HCT116 (cell line): ENCODE results near the gene TRNAU1AP.
"Not testable (repeated sequence)": the region's sequence is repeated elsewhere in the genome, so short reads cannot be mapped to it uniquely, and the experiment has no call there.

ENCODE experiments used
- ELF1 ChIP-seq: IDR thresholded peaks from 2 replicates; pipeline ENCODE4 v1.6.1; 2012; ENCODE audit warnings: low read depth, borderline replicate concordance
- EZH2 ChIP-seq: fragments of 200-600 bp; sonication (generic); IDR thresholded peaks from 2 replicates; pipeline ENCODE4 v1.6.1; 2017; ENCODE audit warnings: antibody characterized with exemption, mixed run types
- EZH2phosphoT487 ChIP-seq: fragments of 200-600 bp; IDR thresholded peaks from 2 replicates; pipeline ENCODE4 v1.6.1; 2018; ENCODE audit warnings: antibody characterized with exemption, borderline replicate concordance
- POLR2A ChIP-seq: IDR thresholded peaks from 2 replicates; pipeline ENCODE4 v1.7.0; 2011; ENCODE audit warnings: borderline replicate concordance; ENCODE audit not compliant: insufficient read depth, insufficient read length; ENCODE audit errors: extremely low read depth
- TF ChIP-seq, protein P1 (sequence below), 3 experiments: fragments of 200-600 bp in 1 of 3; sonication (generic) in 1 of 3; IDR thresholded peaks in 2 of 3; conservative IDR thresholded peaks in 1 of 3; 2 replicates each; pipeline ENCODE4 v1.5.1; 2012 to 2017; ENCODE audit warnings: low read depth in 2 of 3, low read length in 2 of 3, antibody characterized with exemption in 1 of 3, borderline replicate concordance in 1 of 3, control low read depth in 1 of 3, mild to moderate bottlenecking in 1 of 3, mixed read lengths in 1 of 3, mixed run types in 1 of 3, moderate library complexity in 1 of 3; ENCODE audit not compliant: insufficient read depth in 1 of 3
- TF ChIP-seq, protein P2 (sequence below): IDR thresholded peaks from 2 replicates; pipeline ENCODE4 v1.6.1; 2012
- TF ChIP-seq, protein P3 (sequence below): IDR thresholded peaks from 2 replicates; pipeline ENCODE4 v1.6.1; 2012; ENCODE audit warnings: low read depth

DNA sequence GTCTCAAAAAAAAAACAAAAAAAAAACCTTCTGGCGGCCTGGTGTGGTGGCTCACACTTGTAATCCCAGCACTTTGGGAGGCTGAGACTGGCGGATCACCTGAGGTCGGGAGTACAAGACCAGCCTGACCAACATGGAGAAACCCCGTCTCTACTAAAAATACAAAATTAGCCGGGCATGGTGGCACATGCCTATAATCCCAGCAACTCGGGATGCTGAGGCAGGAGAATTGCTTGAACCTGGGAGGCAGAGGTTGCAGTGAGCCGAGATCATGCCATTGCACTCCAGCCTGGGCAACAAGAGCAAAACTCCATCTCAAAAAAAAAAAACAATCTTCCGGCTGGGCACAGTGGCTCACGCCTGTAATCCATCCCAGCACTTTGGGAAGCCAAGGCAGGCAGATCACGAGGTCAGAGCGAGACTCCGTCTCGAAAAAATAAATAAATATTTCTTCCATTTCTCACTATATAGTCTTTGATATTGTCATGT is 38.4 kb upstream of the TRNAU1AP start:
- TF ChIP-seq, protein P1, sequence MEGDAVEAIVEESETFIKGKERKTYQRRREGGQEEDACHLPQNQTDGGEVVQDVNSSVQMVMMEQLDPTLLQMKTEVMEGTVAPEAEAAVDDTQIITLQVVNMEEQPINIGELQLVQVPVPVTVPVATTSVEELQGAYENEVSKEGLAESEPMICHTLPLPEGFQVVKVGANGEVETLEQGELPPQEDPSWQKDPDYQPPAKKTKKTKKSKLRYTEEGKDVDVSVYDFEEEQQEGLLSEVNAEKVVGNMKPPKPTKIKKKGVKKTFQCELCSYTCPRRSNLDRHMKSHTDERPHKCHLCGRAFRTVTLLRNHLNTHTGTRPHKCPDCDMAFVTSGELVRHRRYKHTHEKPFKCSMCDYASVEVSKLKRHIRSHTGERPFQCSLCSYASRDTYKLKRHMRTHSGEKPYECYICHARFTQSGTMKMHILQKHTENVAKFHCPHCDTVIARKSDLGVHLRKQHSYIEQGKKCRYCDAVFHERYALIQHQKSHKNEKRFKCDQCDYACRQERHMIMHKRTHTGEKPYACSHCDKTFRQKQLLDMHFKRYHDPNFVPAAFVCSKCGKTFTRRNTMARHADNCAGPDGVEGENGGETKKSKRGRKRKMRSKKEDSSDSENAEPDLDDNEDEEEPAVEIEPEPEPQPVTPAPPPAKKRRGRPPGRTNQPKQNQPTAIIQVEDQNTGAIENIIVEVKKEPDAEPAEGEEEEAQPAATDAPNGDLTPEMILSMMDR (IDR thresholded peaks at IDR 0.05 in 2 of 3, conservative IDR thresholded peaks at IDR 0.05 in 1 of 3; ENCODE audit: borderline replicate concordance in 1 of 3, insufficient read depth in 1 of 3, low read depth in 2 of 3, low read length in 2 of 3) = not testable (repeated sequence)
- TF ChIP-seq POLR2A, EZH2phosphoT487, ELF1, EZH2: not testable (repeated sequence)
- TF ChIP-seq, protein P2, sequence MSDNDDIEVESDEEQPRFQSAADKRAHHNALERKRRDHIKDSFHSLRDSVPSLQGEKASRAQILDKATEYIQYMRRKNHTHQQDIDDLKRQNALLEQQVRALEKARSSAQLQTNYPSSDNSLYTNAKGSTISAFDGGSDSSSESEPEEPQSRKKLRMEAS = not testable (repeated sequence)
- TF ChIP-seq, protein P3, sequence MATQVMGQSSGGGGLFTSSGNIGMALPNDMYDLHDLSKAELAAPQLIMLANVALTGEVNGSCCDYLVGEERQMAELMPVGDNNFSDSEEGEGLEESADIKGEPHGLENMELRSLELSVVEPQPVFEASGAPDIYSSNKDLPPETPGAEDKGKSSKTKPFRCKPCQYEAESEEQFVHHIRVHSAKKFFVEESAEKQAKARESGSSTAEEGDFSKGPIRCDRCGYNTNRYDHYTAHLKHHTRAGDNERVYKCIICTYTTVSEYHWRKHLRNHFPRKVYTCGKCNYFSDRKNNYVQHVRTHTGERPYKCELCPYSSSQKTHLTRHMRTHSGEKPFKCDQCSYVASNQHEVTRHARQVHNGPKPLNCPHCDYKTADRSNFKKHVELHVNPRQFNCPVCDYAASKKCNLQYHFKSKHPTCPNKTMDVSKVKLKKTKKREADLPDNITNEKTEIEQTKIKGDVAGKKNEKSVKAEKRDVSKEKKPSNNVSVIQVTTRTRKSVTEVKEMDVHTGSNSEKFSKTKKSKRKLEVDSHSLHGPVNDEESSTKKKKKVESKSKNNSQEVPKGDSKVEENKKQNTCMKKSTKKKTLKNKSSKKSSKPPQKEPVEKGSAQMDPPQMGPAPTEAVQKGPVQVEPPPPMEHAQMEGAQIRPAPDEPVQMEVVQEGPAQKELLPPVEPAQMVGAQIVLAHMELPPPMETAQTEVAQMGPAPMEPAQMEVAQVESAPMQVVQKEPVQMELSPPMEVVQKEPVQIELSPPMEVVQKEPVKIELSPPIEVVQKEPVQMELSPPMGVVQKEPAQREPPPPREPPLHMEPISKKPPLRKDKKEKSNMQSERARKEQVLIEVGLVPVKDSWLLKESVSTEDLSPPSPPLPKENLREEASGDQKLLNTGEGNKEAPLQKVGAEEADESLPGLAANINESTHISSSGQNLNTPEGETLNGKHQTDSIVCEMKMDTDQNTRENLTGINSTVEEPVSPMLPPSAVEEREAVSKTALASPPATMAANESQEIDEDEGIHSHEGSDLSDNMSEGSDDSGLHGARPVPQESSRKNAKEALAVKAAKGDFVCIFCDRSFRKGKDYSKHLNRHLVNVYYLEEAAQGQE = not testable (repeated sequence)
